ENCODE measurements around the gene NF1.

GRCh38 chr17:31089471-31089870, 5.3 kb upstream of the NF1 start:
- TF ChIP-seq, protein P1, sequence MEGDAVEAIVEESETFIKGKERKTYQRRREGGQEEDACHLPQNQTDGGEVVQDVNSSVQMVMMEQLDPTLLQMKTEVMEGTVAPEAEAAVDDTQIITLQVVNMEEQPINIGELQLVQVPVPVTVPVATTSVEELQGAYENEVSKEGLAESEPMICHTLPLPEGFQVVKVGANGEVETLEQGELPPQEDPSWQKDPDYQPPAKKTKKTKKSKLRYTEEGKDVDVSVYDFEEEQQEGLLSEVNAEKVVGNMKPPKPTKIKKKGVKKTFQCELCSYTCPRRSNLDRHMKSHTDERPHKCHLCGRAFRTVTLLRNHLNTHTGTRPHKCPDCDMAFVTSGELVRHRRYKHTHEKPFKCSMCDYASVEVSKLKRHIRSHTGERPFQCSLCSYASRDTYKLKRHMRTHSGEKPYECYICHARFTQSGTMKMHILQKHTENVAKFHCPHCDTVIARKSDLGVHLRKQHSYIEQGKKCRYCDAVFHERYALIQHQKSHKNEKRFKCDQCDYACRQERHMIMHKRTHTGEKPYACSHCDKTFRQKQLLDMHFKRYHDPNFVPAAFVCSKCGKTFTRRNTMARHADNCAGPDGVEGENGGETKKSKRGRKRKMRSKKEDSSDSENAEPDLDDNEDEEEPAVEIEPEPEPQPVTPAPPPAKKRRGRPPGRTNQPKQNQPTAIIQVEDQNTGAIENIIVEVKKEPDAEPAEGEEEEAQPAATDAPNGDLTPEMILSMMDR (IDR thresholded peaks at IDR 0.05): no peak
- no peak for TF ChIP-seq POLR2A (IDR thresholded peaks at IDR 0.05)
